ENCODE measurements around the gene PRKD1.
A peak's percentile ranks its signal among the peaks of the same experiment; 100 is the strongest.
"Not testable (repeated sequence)": the region's sequence is repeated elsewhere in the genome, so short reads cannot be mapped to it uniquely, and the experiment has no call there.

PRKD1 gene

DNA sequence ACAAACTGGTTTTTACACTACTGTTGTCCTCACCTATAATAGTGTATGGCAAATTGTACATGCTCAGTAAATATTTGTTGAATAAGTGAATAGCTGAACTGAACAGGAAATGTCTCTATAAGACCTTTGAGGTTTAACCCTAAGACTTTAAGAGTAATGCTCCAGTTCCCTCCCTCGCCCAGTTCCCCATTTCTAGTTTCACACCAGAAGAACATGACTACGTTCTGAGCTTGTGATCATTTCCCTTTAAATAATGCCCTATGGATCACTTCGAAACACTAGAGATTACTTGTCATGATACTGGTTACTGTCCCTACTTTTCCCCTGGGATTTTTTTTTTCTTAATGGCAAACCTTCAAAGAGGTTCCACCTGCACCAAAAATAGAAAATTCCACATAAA is 69.3 kb downstream of the PRKD1 start:
- no peak overlapping the region for H3K4me3 ChIP-seq (replicated peaks; ENCODE audit: low read depth, low read length)
- no peak for DNase-seq (ENCODE audit: low read depth)
- TF ChIP-seq CTCF (IDR thresholded peaks at IDR 0.05; ENCODE audit: low read length, missing control alignments) = no peak

DNA sequence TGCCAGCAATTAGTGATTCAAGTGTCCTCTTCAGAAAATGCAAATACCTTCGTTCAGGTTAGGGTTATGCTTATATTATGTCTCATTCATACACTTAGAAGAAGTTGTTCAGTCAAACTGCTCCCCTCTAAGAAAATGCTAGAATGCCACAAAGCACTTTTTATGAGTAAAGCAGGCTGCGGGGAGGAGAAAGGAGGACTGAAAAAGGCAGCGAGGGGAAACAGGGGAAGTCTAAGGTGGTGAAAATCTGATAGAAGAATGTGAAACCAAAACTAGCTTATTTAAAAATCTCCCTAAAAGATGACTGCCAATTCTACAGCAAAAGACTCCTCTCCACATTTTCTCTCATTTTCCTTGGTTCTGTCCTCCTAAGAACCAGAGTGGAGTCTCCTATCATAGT is 70.1 kb downstream of the PRKD1 start:
- no peak for DNase-seq (ENCODE audit: low read depth)
- no peak for TF ChIP-seq CTCF (IDR thresholded peaks at IDR 0.05; ENCODE audit: low read length, missing control alignments)
- H3K4me3 ChIP-seq (replicated peaks; ENCODE audit: low read depth, low read length) = no peak overlapping the region

- H3K4me3 ChIP-seq (replicated peaks; ENCODE audit: low read depth, low read length) = no peak overlapping the region
- DNase-seq (ENCODE audit: low read depth) = no peak
- TF ChIP-seq CTCF (IDR thresholded peaks at IDR 0.05; ENCODE audit: low read length, missing control alignments) = no peak
Measured at GRCh38 chr14:29856516-29856915, 71.1 kb downstream of the PRKD1 start.

- not testable (repeated sequence) for H3K4me3 ChIP-seq (replicated peaks; ENCODE audit: low read depth, low read length); DNase-seq (ENCODE audit: low read depth)
Measured at GRCh38 chr14:29853691-29854090, 74.0 kb downstream of the PRKD1 start.

GRCh38 chr14:29853272-29853671 is 74.4 kb downstream of the PRKD1 start:
- H3K4me3 ChIP-seq (replicated peaks; ENCODE audit: low read depth, low read length) = no peak overlapping the region
- DNase-seq (ENCODE audit: low read depth) = no peak
- TF ChIP-seq CTCF (IDR thresholded peaks at IDR 0.05; ENCODE audit: low read length, missing control alignments) = no peak

- TF ChIP-seq CTCF (IDR thresholded peaks at IDR 0.05; ENCODE audit: low read length, missing control alignments) = no peak
- no peak overlapping the region for H3K4me3 ChIP-seq (replicated peaks; ENCODE audit: low read depth, low read length)
- peak; percentile 12 for DNase-seq (ENCODE audit: low read depth)
Measured at GRCh38 chr14:29851397-29851796, 76.2 kb downstream of the PRKD1 start.

DNA sequence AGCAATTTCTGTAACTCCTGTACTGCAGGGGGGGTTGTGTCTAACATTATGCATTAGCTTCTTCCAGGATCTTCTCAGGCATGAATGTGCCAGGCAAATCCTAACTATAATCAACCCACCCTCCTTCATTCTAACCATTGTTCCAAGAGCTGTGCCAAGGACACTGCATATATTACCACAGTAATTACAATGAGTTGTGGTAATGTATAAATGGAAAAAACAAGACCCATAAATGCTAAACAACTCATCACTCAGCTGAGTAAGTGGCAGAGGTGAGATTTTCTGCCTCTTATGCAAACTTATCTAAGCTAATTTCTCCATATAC is 80.6 kb downstream of the PRKD1 start:
- H3K4me3 ChIP-seq (replicated peaks; ENCODE audit: low read depth, low read length) = no peak overlapping the region
- TF ChIP-seq CTCF (IDR thresholded peaks at IDR 0.05; ENCODE audit: low read length, missing control alignments) = no peak
- no peak for DNase-seq (ENCODE audit: low read depth)

All from fibroblast of pulmonary artery (primary cell).